GM23338 (cell line): ENCODE measurements around the gene NDFIP1. TPM values are rescaled to one million over a fixed set of nuclear protein-coding genes. Genes with fewer than 3 reads are reported as not detected.

Experiments used
- ATAC-seq: fragments of 200-7000 bp; cut with Tn5 transposase; 3 replicates; pipeline ENCODE4 v1.9.1; 2020
- DNase-seq: peaks from one replicate; pipeline ENCODE4 v3.0.0-alpha.2; 2015; ENCODE audit warnings: low spot score
- H2AFZ ChIP-seq: fragments of 200-600 bp; sonication (generic); 2 replicates; pipeline ENCODE4 v1.8.0; 2016; ENCODE audit warnings: antibody characterized with exemption, mild to moderate bottlenecking, moderate library complexity
- H3F3A ChIP-seq: fragments of 200-600 bp; sonication (generic); replicated peaks from 2 replicates; pipeline ENCODE4 v1.8.0; 2017; ENCODE audit warnings: antibody characterized with exemption, mixed run types, low read depth
- H3K27ac ChIP-seq: fragments of 200-600 bp; sonication (generic); 2 replicates; pipeline ENCODE4 v1.6.1; 2016; ENCODE audit warnings: low read depth
- H3K27me3 ChIP-seq: fragments of 200-600 bp; sonication (generic); 2 replicates; pipeline ENCODE4 v1.8.0; 2016; ENCODE audit warnings: mild to moderate bottlenecking, mixed run types, moderate library complexity; ENCODE audit not compliant: insufficient read depth
- H3K36me3 ChIP-seq: fragments of 200-600 bp; sonication (generic); 2 replicates; pipeline ENCODE4 v1.8.0; 2016; ENCODE audit warnings: mild to moderate bottlenecking; ENCODE audit not compliant: insufficient read depth
- H3K4me1 ChIP-seq: fragments of 200-600 bp; sonication (generic); 2 replicates; pipeline ENCODE4 v1.8.0; 2016; ENCODE audit warnings: mild to moderate bottlenecking, moderate library complexity; ENCODE audit not compliant: insufficient read depth
- H3K4me2 ChIP-seq: fragments of 200-600 bp; sonication (generic); 2 replicates; pipeline ENCODE4 v1.7.1; 2017; ENCODE audit warnings: mixed run types
- H3K4me3 ChIP-seq: fragments of 200-600 bp; sonication (generic); 2 replicates; pipeline ENCODE4 v1.6.1; 2016; ENCODE audit warnings: mixed run types
- H3K79me2 ChIP-seq: fragments of 200-600 bp; sonication (generic); replicated peaks from 2 replicates; pipeline ENCODE4 v1.8.0; 2017; ENCODE audit warnings: mild to moderate bottlenecking; ENCODE audit not compliant: insufficient read depth
- H3K9me2 ChIP-seq: fragments of 200-600 bp; sonication (generic); 2 replicates; pipeline ENCODE4 v1.8.0; 2017; ENCODE audit not compliant: insufficient read depth
- H4K20me1 ChIP-seq: fragments of 200-600 bp; sonication (generic); replicated peaks from 2 replicates; pipeline ENCODE4 v1.8.0; 2017; ENCODE audit warnings: mild to moderate bottlenecking; ENCODE audit not compliant: insufficient read depth
- H3K27ac Mint-ChIP-seq: 2 replicates; pipeline ENCODE4 v1.8.0; 2020; ENCODE audit warnings: inconsistent platforms, mild to moderate bottlenecking, moderate library complexity, mixed read lengths
- H3K27me3 Mint-ChIP-seq: 3 replicates; pipeline ENCODE4 v1.8.0; 2022; ENCODE audit warnings: low read depth, mild to moderate bottlenecking, moderate library complexity, mixed read lengths, inconsistent platforms; ENCODE audit not compliant: insufficient read depth, poor library complexity
- H3K36me3 Mint-ChIP-seq: 3 replicates; pipeline ENCODE4 v1.8.0; 2021; ENCODE audit warnings: low read depth, mild to moderate bottlenecking, inconsistent platforms, moderate library complexity, mixed read lengths
- H3K4me1 Mint-ChIP-seq: 3 replicates; pipeline ENCODE4 v1.8.0; 2020; ENCODE audit warnings: mild to moderate bottlenecking, inconsistent platforms, mixed read lengths
- H3K4me3 Mint-ChIP-seq: 3 replicates; pipeline ENCODE4 v1.8.0; 2021; ENCODE audit warnings: moderate library complexity, mild to moderate bottlenecking, inconsistent platforms, mixed read lengths
- H3K9me3 Mint-ChIP-seq: 3 replicates; pipeline ENCODE4 v1.8.0; 2020; ENCODE audit warnings: moderate library complexity, mild to moderate bottlenecking, inconsistent platforms, mixed read lengths
- CREB1 ChIP-seq: fragments of 250-450 bp; sonication (Bioruptor Pico); IDR thresholded peaks from 2 replicates; pipeline ENCODE4 v1.5.0; 2020; ENCODE audit warnings: low read depth, mild to moderate bottlenecking, moderate library complexity
- EZH2 ChIP-seq: fragments of 200-600 bp; sonication (generic); IDR thresholded peaks from one replicate; pipeline ENCODE4 v1.8.0; 2017; ENCODE audit warnings: antibody characterized with exemption, mild to moderate bottlenecking, low read depth; ENCODE audit not compliant: unreplicated experiment
- EZH2phosphoT487 ChIP-seq: fragments of 200-600 bp; sonication (generic); IDR thresholded peaks from one replicate; pipeline ENCODE4 v1.8.1; 2018; ENCODE audit warnings: antibody characterized with exemption; ENCODE audit not compliant: unreplicated experiment
- JUNB ChIP-seq: IDR thresholded peaks from one replicate; pipeline ENCODE4 v1.6.1; 2016; ENCODE audit warnings: antibody characterized with exemption; ENCODE audit not compliant: unreplicated experiment
- NANOG ChIP-seq: IDR thresholded peaks from 2 replicates; pipeline ENCODE4 v1.6.1; 2016; ENCODE audit warnings: antibody characterized with exemption, borderline replicate concordance
- polyA plus RNA-seq: library from polyadenylated mRNA; unstranded; fragments of >200 nt; fragmentation: Nextera tagmentation; extraction: Ambion mirVana; gene quantifications from 2 replicates; pipeline ENCODE4 v1.2.1, GENCODE V29; 2016
- total RNA-seq: library from RNA; depleted of rRNA; stranded (reverse); fragments of >200 nt; shearing (Covaris generic); gene quantifications from 2 replicates; pipeline ENCODE4 v1.2.3, GENCODE V29; 2014
- TF ChIP-seq, protein P1 (sequence below): IDR thresholded peaks from 2 replicates; pipeline ENCODE4 v1.6.1; 2016; ENCODE audit warnings: antibody characterized with exemption
- TF ChIP-seq, protein P2 (sequence below): IDR thresholded peaks from one replicate; pipeline ENCODE4 v1.6.1; 2018; ENCODE audit warnings: antibody characterized with exemption; ENCODE audit not compliant: unreplicated experiment
- TF ChIP-seq, protein P3 (sequence below), 2 experiments: fragments of 200-600 bp in 1 of 2; sonication (generic) in 1 of 2; conservative IDR thresholded peaks; 2 replicates each; pipeline versions ENCODE4 v1.5.1 to v1.6.1; 2016 to 2017; ENCODE audit warnings: antibody characterized with exemption in 2 of 2, low read depth in 2 of 2, mild to moderate bottlenecking in 2 of 2, moderate library complexity in 1 of 2

NDFIP1 gene
- total and polyA plus RNA-seq, 2 experiments from 2014 or later: 24.3 to 45.0 TPM

DNA sequence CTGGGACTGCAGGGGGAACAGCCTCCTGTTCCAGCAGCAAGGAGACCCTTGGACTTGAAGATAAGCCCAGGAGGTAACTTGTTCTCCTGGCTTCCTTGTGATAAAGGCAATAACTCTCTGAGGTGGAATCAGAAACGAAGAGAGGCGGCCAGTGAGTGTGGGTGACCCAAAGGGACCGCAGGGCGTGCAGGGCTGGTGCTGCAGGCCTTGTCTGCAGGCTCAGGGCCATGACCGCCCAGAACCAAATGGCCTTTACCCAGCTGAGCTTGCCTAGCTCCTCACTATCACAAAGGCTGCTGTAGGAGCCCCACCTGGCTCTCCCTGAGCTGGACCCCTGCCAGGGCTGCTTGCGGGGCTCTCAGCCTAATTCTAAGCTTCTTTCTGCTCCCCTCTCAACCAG, 72.5 kb downstream of the NDFIP1 start (continued):
- TF ChIP-seq, protein P1, sequence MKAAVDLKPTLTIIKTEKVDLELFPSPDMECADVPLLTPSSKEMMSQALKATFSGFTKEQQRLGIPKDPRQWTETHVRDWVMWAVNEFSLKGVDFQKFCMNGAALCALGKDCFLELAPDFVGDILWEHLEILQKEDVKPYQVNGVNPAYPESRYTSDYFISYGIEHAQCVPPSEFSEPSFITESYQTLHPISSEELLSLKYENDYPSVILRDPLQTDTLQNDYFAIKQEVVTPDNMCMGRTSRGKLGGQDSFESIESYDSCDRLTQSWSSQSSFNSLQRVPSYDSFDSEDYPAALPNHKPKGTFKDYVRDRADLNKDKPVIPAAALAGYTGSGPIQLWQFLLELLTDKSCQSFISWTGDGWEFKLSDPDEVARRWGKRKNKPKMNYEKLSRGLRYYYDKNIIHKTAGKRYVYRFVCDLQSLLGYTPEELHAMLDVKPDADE: no peak
- no peak for TF ChIP-seq NANOG
- TF ChIP-seq, protein P2, sequence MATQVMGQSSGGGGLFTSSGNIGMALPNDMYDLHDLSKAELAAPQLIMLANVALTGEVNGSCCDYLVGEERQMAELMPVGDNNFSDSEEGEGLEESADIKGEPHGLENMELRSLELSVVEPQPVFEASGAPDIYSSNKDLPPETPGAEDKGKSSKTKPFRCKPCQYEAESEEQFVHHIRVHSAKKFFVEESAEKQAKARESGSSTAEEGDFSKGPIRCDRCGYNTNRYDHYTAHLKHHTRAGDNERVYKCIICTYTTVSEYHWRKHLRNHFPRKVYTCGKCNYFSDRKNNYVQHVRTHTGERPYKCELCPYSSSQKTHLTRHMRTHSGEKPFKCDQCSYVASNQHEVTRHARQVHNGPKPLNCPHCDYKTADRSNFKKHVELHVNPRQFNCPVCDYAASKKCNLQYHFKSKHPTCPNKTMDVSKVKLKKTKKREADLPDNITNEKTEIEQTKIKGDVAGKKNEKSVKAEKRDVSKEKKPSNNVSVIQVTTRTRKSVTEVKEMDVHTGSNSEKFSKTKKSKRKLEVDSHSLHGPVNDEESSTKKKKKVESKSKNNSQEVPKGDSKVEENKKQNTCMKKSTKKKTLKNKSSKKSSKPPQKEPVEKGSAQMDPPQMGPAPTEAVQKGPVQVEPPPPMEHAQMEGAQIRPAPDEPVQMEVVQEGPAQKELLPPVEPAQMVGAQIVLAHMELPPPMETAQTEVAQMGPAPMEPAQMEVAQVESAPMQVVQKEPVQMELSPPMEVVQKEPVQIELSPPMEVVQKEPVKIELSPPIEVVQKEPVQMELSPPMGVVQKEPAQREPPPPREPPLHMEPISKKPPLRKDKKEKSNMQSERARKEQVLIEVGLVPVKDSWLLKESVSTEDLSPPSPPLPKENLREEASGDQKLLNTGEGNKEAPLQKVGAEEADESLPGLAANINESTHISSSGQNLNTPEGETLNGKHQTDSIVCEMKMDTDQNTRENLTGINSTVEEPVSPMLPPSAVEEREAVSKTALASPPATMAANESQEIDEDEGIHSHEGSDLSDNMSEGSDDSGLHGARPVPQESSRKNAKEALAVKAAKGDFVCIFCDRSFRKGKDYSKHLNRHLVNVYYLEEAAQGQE: no peak
- no peak for TF ChIP-seq EZH2phosphoT487

DNA sequence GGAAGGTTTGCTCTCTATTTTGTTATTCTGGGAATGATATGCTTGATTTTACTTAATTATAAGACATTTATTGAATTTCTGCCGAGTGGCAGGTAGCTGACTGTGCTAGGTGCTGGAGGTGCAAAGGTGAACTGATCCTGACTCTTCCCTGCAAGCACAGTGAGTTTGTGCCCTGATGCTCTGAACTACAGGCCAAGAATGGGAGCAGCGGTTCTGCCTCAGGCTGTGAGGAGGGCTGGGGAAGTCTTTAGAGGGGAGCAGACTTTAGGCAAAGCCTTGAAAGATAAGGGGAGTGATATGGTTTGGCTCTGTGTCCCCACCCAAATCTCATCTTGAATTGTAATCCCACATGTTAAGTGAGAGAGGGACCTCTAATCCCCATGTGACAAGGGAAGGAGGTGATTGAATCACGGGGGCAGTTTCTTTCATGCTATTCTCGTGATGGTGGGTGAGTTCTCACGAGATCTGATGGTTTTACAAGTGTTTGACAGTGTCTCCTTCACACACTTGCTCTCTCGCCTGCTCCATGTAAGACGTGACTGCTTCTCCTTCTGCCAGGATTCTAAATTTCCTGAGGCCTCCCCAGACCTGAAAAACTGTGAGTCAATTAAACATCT, 73.1 kb downstream of the NDFIP1 start:
- Histone ChIP-seq H3K27me3 (no peaks in the 10 kb centered on the region), H3K79me2 (no peaks in the 10 kb centered on the region), H4K20me1 (no peaks in the 10 kb centered on the region), H2AFZ (peak overlapping the region; percentile 75), H3K4me1 (peaks cover 20% of the 10 kb centered on the region), H3K27ac (no peak overlapping the region), H3K4me3 (no peak overlapping the region), H3F3A (no peaks in the 10 kb centered on the region), H3K4me2 (no peak overlapping the region), H3K9me2 (no peaks in the 10 kb centered on the region), H3K36me3 (no peaks in the 10 kb centered on the region)
- Mint-ChIP-seq H3K4me3 (no peak overlapping the region), H3K27me3 (peaks cover 5% of the 10 kb centered on the region), H3K36me3 (no peaks in the 10 kb centered on the region), H3K27ac (no peak overlapping the region), H3K9me3 (no peaks in the 10 kb centered on the region), H3K4me1 (peaks cover 26% of the 10 kb centered on the region)
- peak; percentile 1 for DNase-seq
- peak; percentile 38 for ATAC-seq
- TF ChIP-seq CREB1 (CRISPR knock-in tag): no peak
- no peak for TF ChIP-seq EZH2

DNA sequence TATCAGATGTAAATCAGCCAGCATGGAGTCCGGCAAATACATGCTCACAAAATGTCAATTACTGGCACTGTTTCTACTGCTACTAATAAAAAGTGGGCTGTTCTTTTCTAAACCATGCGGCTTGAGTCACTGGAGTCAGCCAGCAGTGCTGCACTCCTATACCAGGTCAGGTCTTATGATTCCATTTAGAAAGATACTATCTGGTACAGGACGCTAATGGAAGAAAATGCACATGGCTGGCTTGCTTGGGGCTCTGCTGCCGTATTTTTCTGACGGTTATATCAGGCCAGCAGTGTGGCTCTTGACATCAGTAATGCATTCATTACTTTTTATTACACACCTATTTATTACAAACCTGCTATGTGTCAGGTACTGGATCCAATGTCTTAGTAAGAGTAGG, 74.3 kb downstream of the NDFIP1 start:
- Mint-ChIP-seq H3K9me3 (no peaks in the 10 kb centered on the region), H3K4me3 (no peak overlapping the region), H3K4me1 (peaks cover 35% of the 10 kb centered on the region), H3K27me3 (peaks cover 9% of the 10 kb centered on the region), H3K36me3 (no peaks in the 10 kb centered on the region), H3K27ac (no peak overlapping the region)
- ATAC-seq (no peak), DNase-seq (no peak)
- Histone ChIP-seq H3F3A (no peaks in the 10 kb centered on the region), H3K27ac (no peak overlapping the region), H3K4me3 (no peak overlapping the region), H3K9me2 (no peaks in the 10 kb centered on the region), H3K4me1 (peaks cover 26% of the 10 kb centered on the region), H3K4me2 (no peak overlapping the region), H4K20me1 (no peaks in the 10 kb centered on the region), H3K27me3 (no peaks in the 10 kb centered on the region), H3K79me2 (no peaks in the 10 kb centered on the region), H3K36me3 (no peaks in the 10 kb centered on the region), H2AFZ (no peak overlapping the region)
- TF ChIP-seq, protein P1: no peak
- TF ChIP-seq EZH2phosphoT487 (no peak), NANOG (no peak), JUNB (no peak)
- TF ChIP-seq, protein P3, sequence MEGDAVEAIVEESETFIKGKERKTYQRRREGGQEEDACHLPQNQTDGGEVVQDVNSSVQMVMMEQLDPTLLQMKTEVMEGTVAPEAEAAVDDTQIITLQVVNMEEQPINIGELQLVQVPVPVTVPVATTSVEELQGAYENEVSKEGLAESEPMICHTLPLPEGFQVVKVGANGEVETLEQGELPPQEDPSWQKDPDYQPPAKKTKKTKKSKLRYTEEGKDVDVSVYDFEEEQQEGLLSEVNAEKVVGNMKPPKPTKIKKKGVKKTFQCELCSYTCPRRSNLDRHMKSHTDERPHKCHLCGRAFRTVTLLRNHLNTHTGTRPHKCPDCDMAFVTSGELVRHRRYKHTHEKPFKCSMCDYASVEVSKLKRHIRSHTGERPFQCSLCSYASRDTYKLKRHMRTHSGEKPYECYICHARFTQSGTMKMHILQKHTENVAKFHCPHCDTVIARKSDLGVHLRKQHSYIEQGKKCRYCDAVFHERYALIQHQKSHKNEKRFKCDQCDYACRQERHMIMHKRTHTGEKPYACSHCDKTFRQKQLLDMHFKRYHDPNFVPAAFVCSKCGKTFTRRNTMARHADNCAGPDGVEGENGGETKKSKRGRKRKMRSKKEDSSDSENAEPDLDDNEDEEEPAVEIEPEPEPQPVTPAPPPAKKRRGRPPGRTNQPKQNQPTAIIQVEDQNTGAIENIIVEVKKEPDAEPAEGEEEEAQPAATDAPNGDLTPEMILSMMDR (conservative IDR thresholded peaks at IDR 0.05; ENCODE audit: low read depth in 2 of 2): no peak
